HepG2 (cell line): Measurements from ENCODE around the gene COQ6. TPM values are rescaled to one million over a fixed set of nuclear protein-coding genes. Genes with fewer than 3 reads are reported as not detected.

ENCODE experiments used
- EEA1 ChIP-seq: sonication (generic); formaldehyde crosslinking; IDR thresholded peaks from 2 replicates; pipeline ENCODE4 v1.5.1; 2020; ENCODE audit warnings: mild to moderate bottlenecking, missing genetic modification reagents, borderline replicate concordance
- ELF4 ChIP-seq: sonication (generic); formaldehyde crosslinking; IDR thresholded peaks from 2 replicates; pipeline ENCODE4 v1.5.0; 2020; ENCODE audit warnings: missing genetic modification reagents, mild to moderate bottlenecking, moderate library complexity, borderline replicate concordance
- HMG20A ChIP-seq: IDR thresholded peaks from 2 replicates; pipeline ENCODE4 v1.6.1; 2016; ENCODE audit warnings: borderline replicate concordance
- HNRNPL ChIP-seq: fragments of 200-400 bp; formaldehyde crosslinking; IDR thresholded peaks from 2 replicates; pipeline ENCODE4 v1.6.1; 2017; ENCODE audit warnings: mild to moderate bottlenecking, low read depth, low read length
- PTBP1 ChIP-seq: fragments of 200-400 bp; formaldehyde crosslinking; IDR thresholded peaks from 2 replicates; pipeline ENCODE4 v1.6.1; 2018; ENCODE audit warnings: low read length, low read depth; ENCODE audit not compliant: poor library complexity, severe bottlenecking
- SKI ChIP-seq: fragments of 450-650 bp; IDR thresholded peaks from one replicate; pipeline ENCODE4 v1.6.1; 2018; ENCODE audit warnings: mild to moderate bottlenecking; ENCODE audit not compliant: partially characterized antibody
- TBL1XR1 ChIP-seq: fragments of 150-350 bp; IDR thresholded peaks from 2 replicates; pipeline ENCODE4 v1.6.1; 2014; ENCODE audit warnings: borderline replicate concordance, low read length; ENCODE audit not compliant: partially characterized antibody
- ZBTB8A ChIP-seq: sonication (generic); formaldehyde crosslinking; IDR thresholded peaks from 2 replicates; pipeline ENCODE4 v1.4.0; 2020; ENCODE audit warnings: mild to moderate bottlenecking, low read depth, missing genetic modification reagents, borderline replicate concordance
- ZFP36L2 ChIP-seq: sonication (generic); formaldehyde crosslinking; IDR thresholded peaks from 2 replicates; pipeline ENCODE4 v1.4.0; 2020; ENCODE audit warnings: missing genetic modification reagents
- ZNF264 ChIP-seq: sonication (generic); formaldehyde crosslinking; IDR thresholded peaks from 2 replicates; pipeline ENCODE4 v1.4.0; 2020; ENCODE audit warnings: missing genetic modification reagents
- ZNF432 ChIP-seq: sonication (generic); formaldehyde crosslinking; IDR thresholded peaks from 2 replicates; pipeline ENCODE4 v1.5.0; 2020; ENCODE audit warnings: missing genetic modification reagents, mild to moderate bottlenecking, borderline replicate concordance
- ZNF569 ChIP-seq: sonication (generic); formaldehyde crosslinking; IDR thresholded peaks from 2 replicates; pipeline ENCODE4 v1.5.0; 2020; ENCODE audit warnings: mild to moderate bottlenecking, missing genetic modification reagents, moderate library complexity, borderline replicate concordance
- polyA plus RNA-seq, 8 experiments: library from polyadenylated mRNA; depleted of rRNA in 3 of 8; stranded (reverse) in 7 of 8; unstranded in 1 of 8; fragments of >200 nt; fragmentation: Illumina TruSeq in 4 of 8; extraction: Trizol in 4 of 8; gene quantifications; 2 replicates each; pipeline versions ENCODE4 v1.2.1 to v1.2.3, GENCODE V29; 2011 to 2016; ENCODE audit warnings: low read depth in 4 of 8, missing spikeins in 1 of 8, mixed read lengths in 1 of 8; ENCODE audit not compliant: insufficient read depth in 1 of 8
- total RNA-seq, 5 experiments: library from RNA; depleted of rRNA; stranded (reverse); fragments of >200 nt; fragmentation: Illumina TruSeq; extraction: Trizol; gene quantifications; 2 replicates each; pipeline ENCODE4 v1.2.3, GENCODE V29; 2016; ENCODE audit warnings: low read depth in 1 of 5
- TF ChIP-seq, protein P1 (sequence below): sonication (generic); IDR thresholded peaks from 2 replicates; pipeline ENCODE4 v1.6.1; 2016; ENCODE audit warnings: low read depth, borderline replicate concordance
- TF ChIP-seq, protein P2 (sequence below): sonication (generic); formaldehyde crosslinking; IDR thresholded peaks from 2 replicates; pipeline ENCODE4 v1.8.0; 2022; ENCODE audit warnings: missing genetic modification reagents, mild to moderate bottlenecking, borderline replicate concordance
- TF ChIP-seq, protein P3 (sequence below): sonication (generic); formaldehyde crosslinking; IDR thresholded peaks from 2 replicates; pipeline ENCODE4 v1.4.0; 2020; ENCODE audit warnings: missing genetic modification reagents, mild to moderate bottlenecking, borderline replicate concordance
- TF ChIP-seq, protein P4 (sequence below): sonication (generic); formaldehyde crosslinking; IDR thresholded peaks from 2 replicates; pipeline ENCODE4 v1.4.0; 2020; ENCODE audit warnings: missing genetic modification reagents, low read depth, mild to moderate bottlenecking, borderline replicate concordance
- TF ChIP-seq, protein P5 (sequence below): sonication (generic); formaldehyde crosslinking; IDR thresholded peaks from 2 replicates; pipeline ENCODE4 v1.4.0; 2020; ENCODE audit warnings: mild to moderate bottlenecking, missing genetic modification reagents
- TF ChIP-seq, protein P6 (sequence below): sonication (generic); formaldehyde crosslinking; IDR thresholded peaks from 2 replicates; pipeline ENCODE4 v1.8.1; 2023; ENCODE audit warnings: mild to moderate bottlenecking, missing genetic modification reagents

Gene COQ6
- total and polyA plus RNA-seq, 2 of the 13 experiments (the other 11 are each of a cell fraction or from before 2014, with no cell fraction given) = 18.9 to 34.7 TPM

DNA sequence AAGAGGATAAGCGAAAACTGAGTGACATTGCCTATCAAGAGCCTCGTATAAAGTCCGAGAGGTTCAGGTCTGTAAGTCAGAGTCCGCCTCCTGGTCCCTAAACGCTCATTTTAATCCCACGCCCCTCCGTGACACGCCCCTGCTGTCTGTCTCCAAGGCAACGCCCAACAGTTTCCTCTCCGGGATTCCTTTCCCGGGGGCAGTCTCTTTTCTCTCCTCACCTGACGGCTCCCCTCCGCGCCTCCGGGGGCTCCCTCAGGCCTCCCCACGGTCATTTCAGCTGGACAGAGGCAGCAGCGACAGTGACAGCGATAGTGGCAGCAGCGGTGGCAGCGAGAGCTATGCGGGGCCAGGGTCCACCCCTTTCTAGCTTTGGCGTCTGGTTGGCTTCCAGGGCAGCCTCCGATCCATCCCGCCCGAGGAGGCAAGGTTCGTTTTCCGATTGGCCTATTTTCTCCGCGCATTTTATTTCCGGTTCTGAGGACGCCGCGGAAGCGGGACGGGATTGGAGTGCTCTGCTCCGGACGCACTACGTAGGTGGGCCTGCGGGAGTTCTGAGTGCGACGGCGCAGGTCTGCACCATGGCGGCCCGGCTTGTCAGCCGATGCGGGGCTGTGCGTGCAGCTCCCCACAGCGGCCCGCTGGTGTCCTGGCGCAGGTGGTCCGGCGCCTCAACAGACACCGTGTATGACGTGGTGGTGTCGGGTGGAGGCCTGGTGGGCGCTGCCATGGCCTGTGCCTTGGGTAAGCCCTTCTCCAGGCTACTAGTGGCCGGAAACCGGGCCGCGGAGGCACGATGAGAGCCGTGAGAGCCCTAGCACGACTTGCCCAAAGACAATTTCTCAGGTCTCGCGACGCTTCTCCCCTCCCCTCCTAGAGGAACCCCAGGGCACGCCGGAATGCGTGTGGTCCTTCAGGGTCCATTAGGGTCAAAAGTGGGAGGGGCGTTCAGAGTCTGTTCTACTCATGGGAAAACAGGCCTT is at the start of gene COQ6, which contains the start of gene FAM161B (continued):
- TF ChIP-seq ZNF432 (CRISPR knock-in tag) (no peak), ZNF569 (CRISPR knock-in tag) (no peak; the same call in 1 of the 2 replicates), PTBP1 (no peak), HMG20A (CRISPR knock-in tag) (no peak; the same call in 1 of the 2 replicates), TBL1XR1 (no peak), ELF4 (CRISPR knock-in tag) (peak; percentile 84), HNRNPL (no peak), ZFP36L2 (CRISPR knock-in tag) (no peak), EEA1 (CRISPR knock-in tag) (peak; percentile 58; the same call in 1 of the 2 replicates), ZBTB8A (CRISPR knock-in tag) (no peak), SKI (peak; percentile 37), ZNF264 (CRISPR knock-in tag) (no peak; the same call in 1 of the 2 replicates)
- TF ChIP-seq, protein P1, sequence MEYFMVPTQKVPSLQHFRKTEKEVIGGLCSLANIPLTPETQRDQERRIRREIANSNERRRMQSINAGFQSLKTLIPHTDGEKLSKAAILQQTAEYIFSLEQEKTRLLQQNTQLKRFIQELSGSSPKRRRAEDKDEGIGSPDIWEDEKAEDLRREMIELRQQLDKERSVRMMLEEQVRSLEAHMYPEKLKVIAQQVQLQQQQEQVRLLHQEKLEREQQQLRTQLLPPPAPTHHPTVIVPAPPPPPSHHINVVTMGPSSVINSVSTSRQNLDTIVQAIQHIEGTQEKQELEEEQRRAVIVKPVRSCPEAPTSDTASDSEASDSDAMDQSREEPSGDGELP = peak; percentile 79
- TF ChIP-seq, protein P2, sequence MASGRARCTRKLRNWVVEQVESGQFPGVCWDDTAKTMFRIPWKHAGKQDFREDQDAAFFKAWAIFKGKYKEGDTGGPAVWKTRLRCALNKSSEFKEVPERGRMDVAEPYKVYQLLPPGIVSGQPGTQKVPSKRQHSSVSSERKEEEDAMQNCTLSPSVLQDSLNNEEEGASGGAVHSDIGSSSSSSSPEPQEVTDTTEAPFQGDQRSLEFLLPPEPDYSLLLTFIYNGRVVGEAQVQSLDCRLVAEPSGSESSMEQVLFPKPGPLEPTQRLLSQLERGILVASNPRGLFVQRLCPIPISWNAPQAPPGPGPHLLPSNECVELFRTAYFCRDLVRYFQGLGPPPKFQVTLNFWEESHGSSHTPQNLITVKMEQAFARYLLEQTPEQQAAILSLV (CRISPR knock-in tag) = peak; percentile 91; the same call in 1 of the 2 replicates
- TF ChIP-seq, protein P3, sequence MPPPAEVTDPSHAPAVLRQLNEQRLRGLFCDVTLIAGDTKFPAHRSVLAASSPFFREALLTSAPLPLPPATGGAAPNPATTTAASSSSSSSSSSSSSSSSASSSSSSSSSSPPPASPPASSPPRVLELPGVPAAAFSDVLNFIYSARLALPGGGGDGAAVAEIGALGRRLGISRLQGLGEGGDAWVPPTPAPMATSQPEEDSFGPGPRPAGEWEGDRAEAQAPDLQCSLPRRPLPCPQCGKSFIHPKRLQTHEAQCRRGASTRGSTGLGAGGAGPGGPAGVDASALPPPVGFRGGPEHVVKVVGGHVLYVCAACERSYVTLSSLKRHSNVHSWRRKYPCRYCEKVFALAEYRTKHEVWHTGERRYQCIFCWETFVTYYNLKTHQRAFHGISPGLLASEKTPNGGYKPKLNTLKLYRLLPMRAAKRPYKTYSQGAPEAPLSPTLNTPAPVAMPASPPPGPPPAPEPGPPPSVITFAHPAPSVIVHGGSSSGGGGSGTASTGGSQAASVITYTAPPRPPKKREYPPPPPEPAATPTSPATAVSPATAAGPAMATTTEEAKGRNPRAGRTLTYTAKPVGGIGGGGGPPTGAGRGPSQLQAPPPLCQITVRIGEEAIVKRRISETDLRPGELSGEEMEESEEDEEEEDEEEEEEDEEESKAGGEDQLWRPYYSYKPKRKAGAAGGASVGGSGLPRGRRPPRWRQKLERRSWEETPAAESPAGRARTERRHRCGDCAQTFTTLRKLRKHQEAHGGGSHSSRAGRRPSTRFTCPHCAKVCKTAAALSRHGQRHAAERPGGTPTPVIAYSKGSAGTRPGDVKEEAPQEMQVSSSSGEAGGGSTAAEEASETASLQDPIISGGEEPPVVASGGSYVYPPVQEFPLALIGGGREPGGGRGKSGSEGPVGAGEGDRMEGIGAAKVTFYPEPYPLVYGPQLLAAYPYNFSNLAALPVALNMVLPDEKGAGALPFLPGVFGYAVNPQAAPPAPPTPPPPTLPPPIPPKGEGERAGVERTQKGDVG (CRISPR knock-in tag) = peak; percentile 19; the same call in 1 of the 2 replicates
- TF ChIP-seq, protein P4, sequence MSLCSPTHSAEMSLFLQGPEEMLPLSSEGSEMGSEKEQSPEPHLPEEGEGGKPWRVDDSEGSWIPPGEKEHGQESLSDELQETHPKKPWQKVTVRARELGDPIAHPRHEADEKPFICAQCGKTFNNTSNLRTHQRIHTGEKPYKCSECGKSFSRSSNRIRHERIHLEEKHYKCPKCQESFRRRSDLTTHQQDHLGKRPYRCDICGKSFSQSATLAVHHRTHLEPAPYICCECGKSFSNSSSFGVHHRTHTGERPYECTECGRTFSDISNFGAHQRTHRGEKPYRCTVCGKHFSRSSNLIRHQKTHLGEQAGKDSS (CRISPR knock-in tag) = peak; percentile 82; the same call in 1 of the 2 replicates
- TF ChIP-seq, protein P5, sequence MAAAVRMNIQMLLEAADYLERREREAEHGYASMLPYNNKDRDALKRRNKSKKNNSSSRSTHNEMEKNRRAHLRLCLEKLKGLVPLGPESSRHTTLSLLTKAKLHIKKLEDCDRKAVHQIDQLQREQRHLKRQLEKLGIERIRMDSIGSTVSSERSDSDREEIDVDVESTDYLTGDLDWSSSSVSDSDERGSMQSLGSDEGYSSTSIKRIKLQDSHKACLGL = peak; percentile 89
- TF ChIP-seq, protein P6, sequence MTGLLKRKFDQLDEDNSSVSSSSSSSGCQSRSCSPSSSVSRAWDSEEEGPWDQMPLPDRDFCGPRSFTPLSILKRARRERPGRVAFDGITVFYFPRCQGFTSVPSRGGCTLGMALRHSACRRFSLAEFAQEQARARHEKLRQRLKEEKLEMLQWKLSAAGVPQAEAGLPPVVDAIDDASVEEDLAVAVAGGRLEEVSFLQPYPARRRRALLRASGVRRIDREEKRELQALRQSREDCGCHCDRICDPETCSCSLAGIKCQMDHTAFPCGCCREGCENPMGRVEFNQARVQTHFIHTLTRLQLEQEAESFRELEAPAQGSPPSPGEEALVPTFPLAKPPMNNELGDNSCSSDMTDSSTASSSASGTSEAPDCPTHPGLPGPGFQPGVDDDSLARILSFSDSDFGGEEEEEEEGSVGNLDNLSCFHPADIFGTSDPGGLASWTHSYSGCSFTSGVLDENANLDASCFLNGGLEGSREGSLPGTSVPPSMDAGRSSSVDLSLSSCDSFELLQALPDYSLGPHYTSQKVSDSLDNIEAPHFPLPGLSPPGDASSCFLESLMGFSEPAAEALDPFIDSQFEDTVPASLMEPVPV (CRISPR knock-in tag) = peak; percentile 94
